GM12873 (cell line): ENCODE results near the gene ATP12A.

Experiments
- TF ChIP-seq, protein P1 (sequence below): IDR thresholded peaks from 2 replicates; pipeline ENCODE4 v1.5.1; 2012; ENCODE audit warnings: low read depth, mild to moderate bottlenecking, moderate library complexity, low read length, control low read depth; ENCODE audit not compliant: insufficient read depth; ENCODE audit errors: missing control alignments

ATP12A gene

DNA sequence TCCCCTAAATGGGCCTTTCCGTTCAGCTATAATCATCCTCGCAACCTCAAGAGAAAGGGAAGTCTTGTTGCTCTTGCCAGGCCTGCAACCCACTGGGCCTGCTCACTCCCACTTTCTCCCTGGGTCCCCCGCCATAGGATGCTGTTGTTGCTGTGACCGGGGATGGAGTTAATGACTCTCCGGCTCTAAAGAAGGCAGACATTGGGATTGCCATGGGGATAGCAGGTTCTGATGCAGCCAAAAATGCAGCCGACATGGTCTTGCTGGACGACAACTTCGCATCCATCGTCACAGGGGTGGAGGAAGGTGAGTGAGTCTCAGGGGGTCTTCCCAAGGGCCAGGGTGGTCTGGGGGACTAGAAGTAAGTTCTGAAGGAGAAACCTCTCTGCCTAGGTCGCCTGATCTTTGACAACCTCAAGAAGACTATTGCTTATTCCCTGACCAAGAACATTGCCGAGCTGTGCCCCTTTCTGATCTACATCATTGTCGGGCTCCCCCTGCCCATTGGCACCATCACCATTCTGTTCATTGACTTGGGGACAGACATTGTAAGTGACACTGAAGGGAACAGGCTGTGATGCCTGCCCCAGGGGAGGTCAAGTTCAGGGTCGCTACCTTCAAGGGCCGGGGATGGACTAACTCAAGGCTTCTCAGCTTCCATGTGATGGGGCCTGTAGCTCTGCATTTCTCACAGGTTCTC is 26.8 kb downstream of the ATP12A start:
- TF ChIP-seq, protein P1, sequence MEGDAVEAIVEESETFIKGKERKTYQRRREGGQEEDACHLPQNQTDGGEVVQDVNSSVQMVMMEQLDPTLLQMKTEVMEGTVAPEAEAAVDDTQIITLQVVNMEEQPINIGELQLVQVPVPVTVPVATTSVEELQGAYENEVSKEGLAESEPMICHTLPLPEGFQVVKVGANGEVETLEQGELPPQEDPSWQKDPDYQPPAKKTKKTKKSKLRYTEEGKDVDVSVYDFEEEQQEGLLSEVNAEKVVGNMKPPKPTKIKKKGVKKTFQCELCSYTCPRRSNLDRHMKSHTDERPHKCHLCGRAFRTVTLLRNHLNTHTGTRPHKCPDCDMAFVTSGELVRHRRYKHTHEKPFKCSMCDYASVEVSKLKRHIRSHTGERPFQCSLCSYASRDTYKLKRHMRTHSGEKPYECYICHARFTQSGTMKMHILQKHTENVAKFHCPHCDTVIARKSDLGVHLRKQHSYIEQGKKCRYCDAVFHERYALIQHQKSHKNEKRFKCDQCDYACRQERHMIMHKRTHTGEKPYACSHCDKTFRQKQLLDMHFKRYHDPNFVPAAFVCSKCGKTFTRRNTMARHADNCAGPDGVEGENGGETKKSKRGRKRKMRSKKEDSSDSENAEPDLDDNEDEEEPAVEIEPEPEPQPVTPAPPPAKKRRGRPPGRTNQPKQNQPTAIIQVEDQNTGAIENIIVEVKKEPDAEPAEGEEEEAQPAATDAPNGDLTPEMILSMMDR: no peak

DNA sequence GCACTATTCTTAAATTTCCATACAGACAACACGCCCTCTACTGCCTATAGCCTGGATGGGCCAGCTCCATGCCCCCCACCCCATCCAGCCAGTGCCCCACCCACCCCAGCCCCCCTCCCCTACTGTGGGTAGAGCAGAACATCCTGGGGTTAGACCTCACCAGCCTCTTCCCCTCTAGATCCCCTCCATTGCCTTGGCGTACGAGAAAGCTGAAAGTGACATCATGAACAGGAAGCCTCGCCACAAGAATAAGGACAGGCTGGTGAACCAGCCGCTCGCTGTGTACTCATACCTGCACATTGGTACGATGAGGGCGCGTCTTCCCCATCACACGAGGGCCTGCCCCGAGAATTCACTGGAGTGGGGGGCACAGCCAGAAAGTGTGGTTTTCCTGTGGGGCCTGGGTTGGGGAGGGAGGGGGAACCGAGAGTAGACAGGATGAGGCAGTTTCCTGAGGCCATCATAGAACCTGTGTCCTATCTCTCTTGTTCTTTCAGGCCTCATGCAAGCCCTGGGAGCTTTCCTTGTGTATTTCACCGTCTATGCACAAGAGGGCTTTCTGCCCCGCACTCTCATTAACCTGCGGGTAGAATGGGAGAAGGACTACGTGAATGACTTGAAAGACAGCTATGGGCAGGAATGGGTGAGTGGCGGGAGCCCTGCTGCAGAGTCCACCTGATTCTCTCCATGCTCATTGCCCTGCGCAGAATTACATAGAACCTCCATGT is 29.1 kb downstream of the ATP12A start:
- TF ChIP-seq, protein P1: peak; percentile 18

DNA sequence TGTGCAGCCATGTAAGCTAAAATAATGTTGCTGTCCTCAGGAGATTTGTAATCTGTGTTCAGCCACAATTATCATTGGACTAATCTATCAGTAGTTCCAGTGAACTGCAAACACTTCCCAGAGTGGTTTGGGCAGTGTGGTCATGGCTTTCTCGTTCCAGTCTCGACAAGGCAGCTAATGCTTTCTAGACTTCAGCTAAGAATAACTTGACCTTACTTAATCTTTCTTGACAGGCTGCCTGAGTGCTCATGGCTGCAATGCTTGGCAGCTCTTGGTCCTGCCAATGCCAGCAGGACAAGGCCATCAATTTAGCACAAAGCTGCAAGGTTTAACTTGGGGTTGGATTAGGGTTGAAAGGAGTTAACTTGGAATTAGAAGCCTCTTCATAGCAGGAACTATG is 32.8 kb downstream of the ATP12A start:
- TF ChIP-seq, protein P1: no peak

DNA sequence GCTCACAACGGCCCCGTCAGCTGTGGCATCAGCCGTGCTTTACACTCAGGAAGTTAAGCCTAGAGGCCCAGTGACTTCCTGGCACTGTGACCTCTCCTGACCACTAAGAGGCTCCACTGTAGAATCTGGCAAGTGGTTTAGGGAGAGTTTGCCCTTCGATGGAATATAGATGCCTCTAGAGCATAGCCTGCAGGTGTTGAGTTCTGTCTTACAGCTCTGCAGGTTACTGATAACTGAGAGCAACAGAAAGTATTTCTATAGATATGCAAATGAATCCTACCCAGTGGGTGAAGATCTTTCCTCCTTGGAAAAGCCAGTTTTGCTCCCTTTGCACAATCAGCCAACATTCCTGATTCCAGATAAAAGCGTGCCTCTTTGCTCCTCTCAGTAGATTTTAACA is 35.8 kb downstream of the ATP12A start:
- TF ChIP-seq, protein P1: no peak

DNA sequence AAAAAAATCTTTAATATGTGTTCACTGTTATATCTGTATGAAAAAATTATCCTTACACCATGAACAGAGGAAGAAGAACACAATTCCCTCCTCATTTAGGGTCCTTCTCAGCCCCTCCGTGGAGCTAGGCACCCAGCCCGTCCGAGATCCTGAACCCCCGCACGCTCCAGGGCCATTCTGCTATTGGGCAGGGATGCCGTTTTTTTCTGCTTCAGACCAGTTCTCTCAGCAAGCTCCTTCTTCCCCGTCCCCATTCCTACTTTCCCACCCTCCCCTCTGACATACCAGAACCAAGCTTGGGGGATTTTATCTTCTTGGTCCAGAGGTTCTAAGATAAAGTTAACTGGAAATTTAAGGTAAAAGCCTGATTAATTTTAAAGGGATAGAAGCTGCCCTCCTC is 36.2 kb downstream of the ATP12A start:
- TF ChIP-seq, protein P1: no peak

DNA sequence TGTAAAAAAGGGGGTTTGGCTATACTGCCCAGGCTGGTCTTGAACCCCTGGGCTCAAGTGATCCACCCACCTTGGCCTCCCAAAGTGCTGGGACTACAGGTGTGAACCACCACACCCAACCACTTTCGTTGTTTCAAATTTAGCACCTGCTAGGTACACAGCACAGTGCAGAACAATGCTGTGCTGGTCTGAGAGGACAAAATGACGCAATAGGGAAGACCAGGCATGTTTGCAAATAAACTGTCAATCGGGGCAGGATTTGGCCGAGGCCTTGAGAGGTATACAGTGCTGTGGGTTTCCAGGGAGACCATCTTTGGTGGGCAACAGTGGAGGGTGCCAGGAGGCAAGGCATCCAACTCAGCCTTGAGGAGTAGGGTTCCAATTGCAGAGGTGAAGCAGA is 37.0 kb downstream of the ATP12A start:
- TF ChIP-seq, protein P1: no peak

DNA sequence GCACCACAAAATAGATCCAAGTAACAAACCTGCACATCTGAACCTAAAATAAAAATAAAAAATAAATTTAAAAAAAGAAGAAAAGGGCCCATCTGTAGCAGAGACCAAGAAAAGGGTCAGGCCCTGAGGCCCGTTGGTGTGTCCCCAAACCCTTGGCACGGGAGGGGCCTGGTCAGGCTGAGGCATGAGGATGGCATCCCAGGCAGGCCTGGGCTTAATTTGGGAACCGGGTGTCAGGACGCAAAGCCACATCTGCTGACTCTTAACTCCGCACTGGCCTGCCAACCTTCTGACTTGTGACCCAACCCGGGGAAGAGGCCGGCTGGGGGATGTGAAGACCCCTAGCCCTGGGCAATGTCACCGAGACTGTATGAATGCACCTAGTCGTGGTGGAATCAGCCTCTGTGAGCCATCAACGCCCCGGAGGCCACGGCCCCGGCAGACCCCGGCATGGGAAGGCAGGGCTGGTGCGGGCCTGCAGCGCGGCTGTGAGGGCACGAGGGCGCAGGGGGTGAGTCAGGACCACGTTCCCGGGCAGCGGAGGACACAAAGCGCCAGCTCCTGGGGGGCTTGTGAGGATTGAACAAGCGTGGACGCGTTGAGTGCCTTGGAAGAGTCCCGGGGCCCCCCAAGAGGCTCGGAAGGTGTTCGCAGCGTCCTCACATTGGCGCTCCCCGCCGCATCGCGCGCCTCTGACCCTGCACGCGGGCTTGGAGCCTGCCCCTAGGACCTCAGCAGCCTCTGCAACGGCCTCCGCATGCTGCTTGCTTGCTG is 38.2 kb downstream of the ATP12A start:
- TF ChIP-seq, protein P1: no peak
